Left ventricle myocardium inferior (tissue), 1 donor: ENCODE results near the gene ZNF200. TPM values are rescaled to one million over a fixed set of nuclear protein-coding genes. Genes with fewer than 3 reads are reported as not detected.
"Not testable (repeated sequence)": the region's sequence is repeated elsewhere in the genome, so short reads cannot be mapped to it uniquely, and the experiment has no call there.

Experiments
- DNase-seq: peaks from one replicate; pipeline ENCODE4 v3.0.0-alpha.2; 2020
- H3K27ac ChIP-seq: fragments of 200-600 bp; replicated peaks from 2 replicates; pipeline ENCODE4 v1.8.0; 2021
- H3K27me3 ChIP-seq: fragments of 200-600 bp; 2 replicates; pipeline ENCODE4 v1.8.0; 2021; ENCODE audit warnings: low read depth
- H3K36me3 ChIP-seq: fragments of 200-600 bp; 2 replicates; pipeline ENCODE4 v1.8.0; 2021
- H3K4me1 ChIP-seq: fragments of 200-600 bp; 2 replicates; pipeline ENCODE4 v1.8.0; 2021
- H3K4me3 ChIP-seq: fragments of 200-600 bp; 2 replicates; pipeline ENCODE4 v1.8.0; 2021; ENCODE audit warnings: mild to moderate bottlenecking, moderate library complexity
- H3K9me3 ChIP-seq: fragments of 200-600 bp; replicated peaks from 2 replicates; pipeline ENCODE4 v1.8.0; 2021
- CTCF ChIP-seq: fragments of 200-600 bp; IDR thresholded peaks from 2 replicates; pipeline ENCODE4 v1.8.0; 2021; ENCODE audit warnings: antibody characterized with exemption, mild to moderate bottlenecking, borderline replicate concordance
- intact Hi-C: fragments of 100-400 bp; cut with micrococcal nuclease; formaldehyde crosslinking; loops from one replicate; pipeline ENCODE4 v1.11.0; 2022
- total RNA-seq: library from RNA; stranded (reverse); fragmentation: NEBNext Ultra II Directional; extraction: Animal tissue kit (Norgen Biotek cat#: 25700); gene quantifications from one replicate; pipeline ENCODE4 v1.2.1, GENCODE V29; 2021
- donor health status: DM: no; HTN: yes; CAD: no; lungs with severe emphysema.

ZNF200 gene
- total RNA-seq, 1 donor from 2014 or later: 5.8 TPM

GRCh38 chr16:3202903-3203539 lies 31.9 kb downstream of the ZNF200 start:
- H3K27ac ChIP-seq: no peak overlapping the region
- H3K4me1 ChIP-seq: no peaks in the 10 kb centered on the region
- TF ChIP-seq CTCF: no peak
- no peak overlapping the region for H3K4me3 ChIP-seq
- DNase-seq: no peak
- H3K36me3 ChIP-seq: no peaks in the 10 kb centered on the region
- intact Hi-C loops: no loop called here
- H3K9me3 ChIP-seq: peaks cover 40% of the 10 kb centered on the region
- H3K27me3 ChIP-seq: peaks cover 71% of the 10 kb centered on the region

- no peak overlapping the region for H3K27ac ChIP-seq
- no peaks in the 10 kb centered on the region for H3K36me3 ChIP-seq
- no peak overlapping the region for H3K4me3 ChIP-seq
- TF ChIP-seq CTCF: no peak
- intact Hi-C loops: no loop called here
- H3K9me3 ChIP-seq: no peaks in the 10 kb centered on the region
- no peak for DNase-seq
- H3K27me3 ChIP-seq: peaks cover 90% of the 10 kb centered on the region
- H3K4me1 ChIP-seq: no peaks in the 10 kb centered on the region
These were observed 36.5 kb downstream of the ZNF200 start for GRCh38 chr16:3198334-3199072.

- H3K4me1 ChIP-seq, H3K36me3 ChIP-seq, H3K9me3 ChIP-seq, H3K27ac ChIP-seq, H3K4me3 ChIP-seq, DNase-seq, intact Hi-C loops: not testable (repeated sequence)
- H3K27me3 ChIP-seq: peaks cover 90% of the 10 kb centered on the region
These were observed 37.1 kb downstream of the ZNF200 start for GRCh38 chr16:3197694-3198333.

GRCh38 chr16:3195975-3196374 lies 39.0 kb downstream of the ZNF200 start:
- intact Hi-C loops: no loop called here
- H3K9me3 ChIP-seq: no peaks in the 10 kb centered on the region
- H3K27me3 ChIP-seq: peaks cover 92% of the 10 kb centered on the region
- no peak for TF ChIP-seq CTCF
- H3K4me1 ChIP-seq: no peaks in the 10 kb centered on the region
- no peak overlapping the region for H3K4me3 ChIP-seq
- no peaks in the 10 kb centered on the region for H3K36me3 ChIP-seq
- no peak overlapping the region for H3K27ac ChIP-seq
- DNase-seq: no peak

- TF ChIP-seq CTCF: no peak
- Histone ChIP-seq H3K27me3 (peaks cover 92% of the 10 kb centered on the region), H3K4me3 (no peak overlapping the region), H3K36me3 (no peaks in the 10 kb centered on the region), H3K4me1 (peaks cover 3% of the 10 kb centered on the region), H3K27ac (no peak overlapping the region), H3K9me3 (no peaks in the 10 kb centered on the region)
- DNase-seq: no peak
- intact Hi-C loops: no loop called here
These were observed 40.2 kb downstream of the ZNF200 start for GRCh38 chr16:3194792-3195191.
